CD4-positive, alpha-beta T cell treated with Interleukin-6 for 4 hours (primary cell): ENCODE measurements around the gene KRTAP3-3.
"Not testable (repeated sequence)": the region's sequence is repeated elsewhere in the genome, so short reads cannot be mapped to it uniquely, and the experiment has no call there.

Experiments used
- DNase-seq: peaks from one replicate; pipeline ENCODE4 v3.0.0-alpha.2; 2020; ENCODE audit warnings: mixed read lengths

The KRTAP3-3 gene

GRCh38 chr17:40993839-40994238 lies at the start of gene KRTAP3-3:
Gene KRTAP3-3 (minus strand): TSS chr17:40994164. CDS start chr17:40994097, 67 bp downstream.
- DNase-seq = no peak

- DNase-seq = no peak
These were observed 49.0 kb upstream of the KRTAP3-3 start for GRCh38 chr17:41042953-41043352.

- DNase-seq = not testable (repeated sequence)
These were observed 47.0 kb upstream of the KRTAP3-3 start, which contains the start of gene KRTAP1-1 for GRCh38 chr17:41040783-41041571. Gene KRTAP1-1 (minus strand): TSS chr17:41041450. CDS start chr17:41041397, 53 bp downstream.

- no peak for DNase-seq
These were observed 43.9 kb upstream of the KRTAP3-3 start for GRCh38 chr17:41037853-41038350.

- not testable (repeated sequence) for DNase-seq
These were observed 40.5 kb upstream of the KRTAP3-3 start, which contains the start of gene KRTAP1-3 for GRCh38 chr17:41034346-41034935. Gene KRTAP1-3 (minus strand): TSS chr17:41034874. CDS start chr17:41034821, 53 bp downstream.

- DNase-seq = no peak
These were observed 35.8 kb upstream of the KRTAP3-3 start, which contains the start of gene KRTAP1-4 for GRCh38 chr17:41029633-41030245. Gene KRTAP1-4 (minus strand): TSS chr17:41030195. CDS start chr17:41030078, 117 bp downstream.

- DNase-seq = no peak
These were observed 32.9 kb upstream of the KRTAP3-3 start, which contains the start of gene KRTAP1-5 for GRCh38 chr17:41026715-41027471. Gene KRTAP1-5 (minus strand): TSS chr17:41027208. CDS start chr17:41027155, 53 bp downstream.

DNA sequence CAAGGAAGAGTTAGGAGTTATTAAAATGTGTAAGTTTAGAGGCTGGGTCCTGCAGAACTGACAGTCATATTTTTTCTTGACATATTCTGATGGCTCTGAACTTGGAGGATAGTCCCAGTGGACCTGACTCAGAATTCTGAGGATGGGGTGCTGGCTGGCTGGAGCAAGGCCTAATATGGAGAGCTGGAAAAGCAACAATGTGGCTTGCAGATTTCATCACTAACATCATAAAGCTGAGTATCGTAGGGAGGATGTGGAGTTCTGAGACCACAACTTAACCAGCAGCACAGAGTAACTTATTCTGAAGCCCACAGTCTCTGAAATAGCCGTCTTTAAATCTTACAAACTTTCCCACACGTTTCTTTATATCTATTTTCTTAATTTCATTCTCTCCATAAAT lies 30.7 kb upstream of the KRTAP3-3 start:
- no peak for DNase-seq

DNA sequence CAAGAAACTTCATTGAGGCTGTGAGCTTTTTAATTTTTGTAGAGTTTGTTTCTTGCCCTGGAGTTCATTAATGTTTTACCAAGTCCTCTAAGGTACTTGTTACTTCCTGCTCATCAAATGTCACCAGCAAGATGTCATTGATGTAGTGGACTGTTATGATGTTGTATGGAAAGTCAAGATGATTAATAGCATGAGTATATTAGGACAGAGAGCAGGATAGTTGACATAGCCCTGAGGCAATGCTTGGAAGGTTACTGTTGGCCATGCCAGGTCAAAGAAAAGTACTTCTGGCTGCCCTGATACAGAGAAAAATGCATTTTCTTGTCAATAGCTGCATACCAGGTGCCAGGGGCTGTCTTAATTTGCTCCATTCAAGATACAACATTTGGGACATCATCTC lies 26.4 kb upstream of the KRTAP3-3 start:
- DNase-seq = no peak

GRCh38 chr17:41019415-41019814 lies 25.5 kb upstream of the KRTAP3-3 start:
- DNase-seq = no peak

DNA sequence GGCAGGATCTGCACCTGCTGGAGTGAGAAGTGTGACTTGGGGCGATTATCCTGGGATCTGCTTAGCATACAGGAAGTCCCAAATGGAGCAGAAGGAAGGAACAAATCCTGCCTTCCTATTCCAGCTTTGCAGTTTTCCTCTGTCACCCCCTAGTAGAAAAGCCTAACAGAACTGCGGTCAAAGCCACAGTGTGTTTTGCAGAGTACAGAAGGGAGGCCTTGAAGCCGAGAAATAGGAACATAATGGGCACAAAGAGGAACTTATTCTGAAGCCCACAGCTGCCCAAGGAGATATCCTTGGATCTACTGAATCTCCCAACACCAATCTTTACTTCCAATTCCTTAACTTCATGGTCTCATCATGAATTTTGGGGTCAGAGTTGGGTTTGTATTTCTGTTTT lies 24.6 kb upstream of the KRTAP3-3 start:
- no peak for DNase-seq

DNA sequence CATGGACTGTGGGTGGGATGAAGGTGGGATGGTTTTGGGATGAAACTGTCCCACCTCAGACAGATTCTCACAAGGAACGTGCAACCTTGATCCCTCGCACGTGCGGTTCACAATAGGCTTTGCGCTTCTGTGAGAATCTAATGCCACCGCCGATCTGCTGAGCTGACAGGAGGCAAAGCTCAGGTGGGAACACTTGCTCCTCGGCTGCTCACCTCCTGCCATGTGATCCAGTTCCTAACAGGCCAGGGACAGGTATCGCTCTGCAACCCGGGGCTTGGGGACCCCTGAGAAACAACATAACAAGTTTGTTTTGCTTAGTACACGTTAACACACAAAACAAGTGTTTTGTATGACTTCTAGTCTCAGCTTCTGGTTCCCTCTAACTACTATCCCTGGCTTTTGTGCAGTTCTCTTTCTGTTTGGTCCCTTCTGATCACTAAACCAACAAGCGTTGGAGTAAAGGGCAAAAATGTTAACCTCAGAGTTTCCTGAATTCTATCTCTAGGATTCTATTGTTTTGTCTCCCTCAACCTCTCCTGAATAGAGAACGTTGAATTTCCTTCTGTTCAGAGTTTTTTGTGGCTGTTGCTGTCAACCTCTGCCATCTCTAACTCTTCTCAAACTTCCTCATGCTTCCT lies 22.7 kb upstream of the KRTAP3-3 start:
- no peak for DNase-seq

GRCh38 chr17:41015454-41015853 lies 21.5 kb upstream of the KRTAP3-3 start:
- no peak for DNase-seq

DNA sequence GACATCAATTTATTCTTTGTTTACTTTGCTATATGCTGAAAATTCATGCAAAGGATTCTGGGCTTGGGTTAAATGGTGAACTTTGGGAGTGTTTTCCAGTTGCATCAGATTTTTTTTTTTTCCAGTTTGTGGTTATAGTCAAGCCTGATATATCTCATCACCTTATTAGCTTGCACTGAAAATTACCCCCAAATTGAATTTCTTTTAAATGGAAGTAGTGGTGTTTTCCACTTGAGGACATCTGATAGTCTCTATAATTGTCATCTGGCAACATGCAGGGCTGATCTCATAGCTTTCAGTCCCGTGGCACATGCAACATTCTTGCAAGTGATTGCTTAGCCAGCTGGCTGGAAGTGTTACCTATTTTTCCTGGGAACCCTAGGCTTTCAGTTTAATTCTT lies 19.6 kb upstream of the KRTAP3-3 start:
- no peak for DNase-seq

- no peak for DNase-seq
These were observed 19.2 kb upstream of the KRTAP3-3 start for GRCh38 chr17:41013181-41013580.

DNA sequence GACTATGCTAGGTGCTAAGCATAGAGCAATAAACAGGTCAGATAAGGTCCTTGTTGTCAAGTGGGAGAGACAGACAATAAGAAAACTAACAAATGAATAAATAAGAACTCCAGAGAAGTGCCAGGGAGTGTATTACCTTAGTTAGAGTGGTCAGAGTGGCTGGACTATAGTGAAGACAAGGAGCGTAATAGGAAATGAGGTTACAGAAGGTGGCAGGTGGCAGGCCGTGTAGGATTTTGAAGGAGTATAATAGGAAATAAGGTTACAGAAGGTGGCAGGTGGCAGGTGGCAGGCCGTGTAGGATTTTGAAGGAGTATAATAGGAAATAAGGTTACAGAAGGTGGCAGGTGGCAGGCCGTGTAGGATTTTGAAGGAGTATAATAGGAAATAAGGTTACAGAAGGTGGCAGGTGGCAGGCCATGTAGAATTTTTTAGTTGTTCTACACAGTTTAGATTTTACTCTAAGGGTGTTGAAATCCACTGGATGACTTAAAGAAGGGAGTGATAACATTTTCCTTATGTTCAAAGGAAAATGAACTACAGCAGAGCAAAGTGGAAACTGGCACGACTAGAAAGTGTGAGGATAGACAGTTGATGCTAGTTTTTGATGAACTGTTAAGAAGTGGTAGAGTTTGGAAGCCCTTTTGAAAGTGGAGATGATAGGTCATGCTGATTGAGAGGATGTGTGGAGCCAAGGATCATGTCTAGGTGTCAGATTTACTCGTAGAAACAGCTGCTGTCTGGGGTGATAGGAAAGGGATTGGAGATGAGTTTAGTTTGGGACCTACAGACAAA lies 18.6 kb upstream of the KRTAP3-3 start:
- DNase-seq = no peak

DNA sequence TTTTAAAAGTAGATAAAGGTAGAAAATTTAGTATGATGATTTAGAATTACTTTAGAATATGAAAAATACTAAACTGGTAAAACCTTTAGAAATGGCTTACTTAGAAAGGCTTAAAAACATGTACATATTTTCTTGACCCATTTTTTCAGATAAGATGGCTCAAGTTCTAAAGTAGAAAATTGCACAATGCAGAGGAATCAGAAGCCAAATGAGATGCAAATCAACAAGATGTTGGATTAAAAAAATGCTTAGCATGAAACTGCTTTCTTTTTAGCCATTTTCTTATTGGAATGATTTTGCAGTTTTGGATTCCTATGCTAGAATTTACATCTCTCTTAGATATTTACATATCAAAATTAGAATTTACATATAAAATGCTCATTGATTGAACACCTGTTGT lies 16.5 kb upstream of the KRTAP3-3 start:
- DNase-seq = no peak

- no peak for DNase-seq
These were observed 16.0 kb upstream of the KRTAP3-3 start for GRCh38 chr17:41009936-41010335.

DNA sequence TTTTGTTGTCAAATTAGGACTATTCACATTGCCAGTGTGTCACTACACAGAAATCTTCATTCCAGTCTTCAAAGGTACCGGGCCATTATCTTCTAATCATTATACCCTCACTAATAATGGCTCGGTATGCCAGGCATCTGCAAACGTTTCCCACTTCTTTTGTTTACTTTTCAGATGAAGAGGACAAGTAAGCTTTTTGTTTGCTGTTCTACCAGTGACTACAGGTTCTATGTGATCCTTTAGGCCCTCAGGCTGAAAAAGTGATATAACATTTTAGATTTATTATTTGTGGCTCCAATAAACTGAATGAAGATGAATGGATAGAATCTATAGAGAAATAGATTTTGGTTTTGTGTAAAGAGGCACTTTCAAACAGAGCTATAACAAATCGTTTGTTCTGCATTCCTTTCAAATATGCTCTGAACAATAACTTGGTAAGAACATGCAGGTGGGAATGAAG lies 15.4 kb upstream of the KRTAP3-3 start:
- no peak for DNase-seq

GRCh38 chr17:41008811-41009210 lies 14.8 kb upstream of the KRTAP3-3 start, which contains the start of gene KRTAP3-1:
Gene KRTAP3-1 (minus strand): TSS chr17:41009128. CDS start chr17:41009074, 54 bp downstream.
- no peak for DNase-seq

DNA sequence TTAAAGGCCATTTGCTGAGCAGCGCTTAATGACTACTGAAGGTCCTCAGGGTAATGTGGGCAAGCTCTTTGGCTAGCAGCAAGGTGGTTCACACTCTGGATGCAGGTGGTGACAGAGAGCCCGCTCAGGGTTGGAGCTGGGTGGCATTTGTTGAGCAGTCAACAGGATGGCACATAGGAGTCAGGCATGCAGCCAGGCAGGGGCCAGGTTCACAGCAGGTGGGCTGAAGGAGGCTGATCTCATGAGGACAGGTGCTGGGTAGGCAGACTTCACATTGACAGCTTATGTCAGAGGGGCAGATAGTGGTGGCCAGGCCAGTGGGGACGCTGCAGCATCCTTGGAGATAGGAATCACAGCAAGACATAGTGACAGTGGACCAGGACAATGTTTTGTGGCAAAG lies 10.4 kb upstream of the KRTAP3-3 start:
- no peak for DNase-seq
